ENCODE measurements around the gene IQUB. TPM values are rescaled to one million over a fixed set of nuclear protein-coding genes. Genes with fewer than 3 reads are reported as not detected.
"Not testable (repeated sequence)": the region's sequence is repeated elsewhere in the genome, so short reads cannot be mapped to it uniquely, and the experiment has no call there.

IQUB gene
- total RNA-seq, 2 experiments from 2014 or later, result 0.05 TPM; not detected in 1

- Mint-ChIP-seq H3K36me3 (ENCODE audit: low read depth) (no peaks in the 10 kb centered on the region), H3K27me3 (peaks cover 2% of the 10 kb centered on the region), H3K4me3 (no peak overlapping the region), H3K4me1 (no peaks in the 10 kb centered on the region), H3K9me3 (ENCODE audit: low read depth) (no peaks in the 10 kb centered on the region), H3K27ac (no peak overlapping the region)
- no peak for ATAC-seq
- ChIA-PET CTCF (interaction anchor here (0.8 kb wide), 1 partner anchor 84 kb away, joined by 3 read pairs; no protein-coding TSS in a partner anchor), POLR2A (no interaction called here)
- intact Hi-C loops (cut with DNase I, micrococcal nuclease), result no loop called here
- no peak for DNase-seq
These were observed 124.0 kb downstream of the IQUB start for GRCh38 chr7:123410273-123410904.

GRCh38 chr7:123407951-123408350 is 126.4 kb downstream of the IQUB start:
- POLR2A ChIA-PET; H3K36me3 Mint-ChIP-seq (ENCODE audit: low read depth); ATAC-seq; DNase-seq; CTCF ChIA-PET; H3K4me3 Mint-ChIP-seq; H3K4me1 Mint-ChIP-seq; H3K9me3 Mint-ChIP-seq (ENCODE audit: low read depth); H3K27me3 Mint-ChIP-seq; H3K27ac Mint-ChIP-seq; intact Hi-C loops (cut with DNase I, micrococcal nuclease): not testable (repeated sequence)

Other genes starting within 250 kb of the IQUB start
- 10 to 100 TPM; 62.3 to 64.0 TPM for gene NDUFA5, start 23.2 kb upstream of the IQUB start, total RNA-seq
- not detected for gene ASB15, start 67.2 kb upstream of the IQUB start, total RNA-seq
- gene LMOD2, start 121.3 kb upstream of the IQUB start, total RNA-seq, result not detected
- 1 to 10 TPM; 5.5 TPM for gene WASL, start 214.4 kb upstream of the IQUB start, total RNA-seq

Measured in activated CD4-positive, alpha-beta T cell treated with anti-CD3 and anti-CD28 coated beads for 36 hours (primary cell).